AG04450 (cell line): Measurements from ENCODE around the gene CCL14. TPM values are rescaled to one million over a fixed set of nuclear protein-coding genes. Genes with fewer than 3 reads are reported as not detected.

Source experiments
- CTCF ChIA-PET: fragments of 300-600, 350-600 bp; formaldehyde crosslinking; extraction: SDS; loops from one replicate; lab custom pipeline; 2022; ENCODE audit warnings: antibody characterized with exemption, inconsistent platforms; lab: Charles Lee
- POLR2A ChIA-PET: fragments of 350-600 bp; formaldehyde crosslinking; extraction: SDS; loops from one replicate; lab custom pipeline; 2021; ENCODE audit warnings: antibody characterized with exemption, inconsistent platforms; lab: Yijun Ruan, JAX
- DNase-seq: peaks from one replicate; pipeline ENCODE4 v3.0.0-alpha.2; 2011; ENCODE audit warnings: low read depth, low spot score
- H3K27ac ChIP-seq: one replicate; pipeline ENCODE4 v1.5.1; 2012; ENCODE audit warnings: low read depth, low read length, control low read depth
- H3K27me3 ChIP-seq: one replicate; pipeline ENCODE4 v1.6.0; 2012; ENCODE audit warnings: low read length; ENCODE audit not compliant: control insufficient read depth, insufficient read depth
- H3K4me3 ChIP-seq: 2 replicates; pipeline ENCODE4 v1.5.1; 2011; ENCODE audit warnings: mild to moderate bottlenecking, low read depth, low read length, control low read depth
- H3K9me3 ChIP-seq: 2 replicates; pipeline ENCODE4 v1.5.1; 2012; ENCODE audit warnings: low read length; ENCODE audit not compliant: control insufficient read depth, insufficient read depth
- CTCF ChIP-seq: IDR thresholded peaks from 2 replicates; pipeline ENCODE4 v1.5.1; 2011; ENCODE audit warnings: low read depth, low read length, control low read depth, inconsistent platforms
- polyA plus RNA-seq: library from polyadenylated mRNA; depleted of rRNA; stranded (reverse); fragments of >200 nt; gene quantifications from 2 replicates; pipeline ENCODE4 v1.2.3, GENCODE V29; 2011

CCL14 gene
- polyA plus RNA-seq, 1 experiment, result not detected

- no peak for TF ChIP-seq CTCF
- DNase-seq, result no peak
- H3K4me3 ChIP-seq, result no peak within 1 kb of the TSS
- POLR2A ChIA-PET, result no interaction called here
- no peaks in the 10 kb centered on the region for H3K27me3 ChIP-seq
- CTCF ChIA-PET, result interaction anchor here (0.7 to 1.5 kb wide), 2 partner anchors 12 to 169 kb away, joined by 4 to 5 read pairs; no protein-coding TSS in a partner anchor
- H3K27ac ChIP-seq, result no peak within 1 kb of the TSS
- H3K9me3 ChIP-seq, result no peaks in the 10 kb centered on the region
Observed at GRCh38 chr17:35981246-35981645, 5.3 kb downstream of the CCL14 start, which contains the start of gene CCL16. TSS of gene CCL16 (minus strand) at chr17:35981497. CDS start at chr17:35981420, 77 bp downstream.

DNA sequence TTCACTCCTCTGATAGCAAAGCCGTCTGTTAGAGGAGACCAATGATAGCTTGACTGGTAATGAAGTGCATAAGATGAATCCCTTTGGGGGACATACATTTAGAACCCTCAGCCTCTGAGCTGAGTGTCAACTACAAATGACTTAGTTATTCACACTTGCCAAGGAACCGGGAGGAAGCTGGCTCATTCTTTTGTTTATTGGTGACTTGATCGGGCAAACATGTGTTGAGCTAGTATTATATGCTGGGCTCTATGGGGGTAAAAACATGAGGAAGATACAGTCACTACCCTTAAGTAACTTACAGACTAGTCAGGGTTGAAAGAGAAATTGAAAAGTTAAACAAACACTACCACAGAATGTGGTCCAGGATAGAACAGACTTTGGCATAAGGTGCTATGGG lies 8.2 kb downstream of the CCL14 start:
- no peak overlapping the region for H3K27ac ChIP-seq
- H3K9me3 ChIP-seq, result no peaks in the 10 kb centered on the region
- H3K27me3 ChIP-seq, result no peaks in the 10 kb centered on the region
- DNase-seq, result no peak
- CTCF ChIA-PET, result interaction anchor here (2.1 kb wide), 1 partner anchor 9 kb away, joined by 8 read pairs; no protein-coding TSS in a partner anchor
- no peak overlapping the region for H3K4me3 ChIP-seq
- no peak for TF ChIP-seq CTCF
- POLR2A ChIA-PET, result no interaction called here

GRCh38 chr17:35977509-35977908 lies 9.0 kb downstream of the CCL14 start:
- Histone ChIP-seq H3K4me3 (no peak overlapping the region), H3K27ac (no peak overlapping the region), H3K9me3 (no peaks in the 10 kb centered on the region), H3K27me3 (no peaks in the 10 kb centered on the region)
- POLR2A ChIA-PET, result no interaction called here
- no peak for TF ChIP-seq CTCF
- DNase-seq, result no peak
- CTCF ChIA-PET, result interaction anchor here (2.1 kb wide), 1 partner anchor 8 kb away, joined by 8 read pairs; no protein-coding TSS in a partner anchor

DNA sequence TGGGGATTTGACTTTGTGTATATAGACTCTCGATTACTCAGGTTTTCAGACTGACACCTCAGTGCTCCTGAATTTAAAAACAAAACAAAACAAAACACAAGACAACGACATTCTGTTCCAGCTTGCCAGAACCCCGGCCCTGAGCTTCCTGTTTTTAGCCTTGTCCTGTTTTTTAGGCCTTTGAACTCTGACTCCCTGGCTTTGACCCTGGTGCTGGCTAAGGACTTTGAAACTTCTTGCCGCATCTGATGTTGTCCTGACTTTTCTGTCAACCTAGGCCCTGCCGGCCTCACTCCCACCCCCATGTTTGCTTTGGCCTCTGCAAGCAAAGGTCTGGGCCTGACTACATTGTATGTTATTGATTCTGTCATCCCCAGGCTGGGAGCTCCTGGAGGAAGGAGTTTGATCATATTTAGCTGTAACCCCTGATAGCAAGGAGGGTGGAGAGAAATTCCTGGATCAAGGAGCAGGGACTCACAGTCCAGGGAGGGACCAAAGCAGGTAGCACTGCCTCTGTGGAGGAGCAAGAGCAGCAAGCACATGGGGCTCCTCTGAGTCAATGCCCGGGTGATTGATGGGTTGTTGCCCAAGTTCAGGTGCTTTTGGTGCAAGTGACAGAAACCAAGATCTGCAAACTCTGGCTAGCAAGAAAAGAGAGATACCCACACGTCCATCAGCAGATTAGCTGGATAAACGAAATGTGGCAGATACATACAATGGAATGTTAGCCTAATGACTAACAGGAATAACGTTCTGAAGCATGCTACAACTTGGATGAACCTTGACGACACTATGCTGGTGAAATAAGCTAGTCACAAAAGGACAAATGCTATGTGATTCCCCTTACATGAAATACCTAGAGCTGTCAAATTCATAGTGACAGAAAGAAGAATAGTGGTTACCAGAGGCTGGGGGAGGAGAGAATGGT lies 12.9 kb downstream of the CCL14 start:
- TF ChIP-seq CTCF, result no peak
- Histone ChIP-seq H3K4me3 (no peak overlapping the region), H3K27me3 (no peaks in the 10 kb centered on the region), H3K9me3 (no peaks in the 10 kb centered on the region), H3K27ac (no peak overlapping the region)
- no peak for DNase-seq
- POLR2A ChIA-PET, result no interaction called here
- CTCF ChIA-PET, result interaction anchor here (0.7 to 5.9 kb wide), 2 partner anchors 99 to 174 kb away, joined by 3 to 111 read pairs; no protein-coding TSS in a partner anchor

DNA sequence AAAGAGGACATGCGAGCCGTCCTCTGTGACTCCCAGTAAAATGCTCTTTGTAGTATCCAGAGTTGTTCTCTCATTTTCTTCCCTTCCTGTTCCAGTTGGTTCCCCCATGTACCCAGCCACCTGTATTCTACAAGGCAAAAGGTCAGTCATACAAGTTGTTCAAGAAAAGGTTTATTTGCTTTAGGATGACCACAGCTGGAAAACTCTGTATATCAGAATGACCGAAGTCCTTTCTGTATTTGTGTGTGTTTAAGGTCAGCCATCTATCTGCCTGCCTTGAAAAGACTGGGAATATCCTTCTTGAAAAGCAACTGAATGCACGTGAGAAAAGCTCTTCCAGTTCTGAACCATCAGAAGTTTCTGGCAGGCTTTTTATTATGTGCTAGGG lies 13.6 kb downstream of the CCL14 start:
- no peaks in the 10 kb centered on the region for H3K27me3 ChIP-seq
- POLR2A ChIA-PET, result no interaction called here
- no peaks in the 10 kb centered on the region for H3K9me3 ChIP-seq
- no peak for TF ChIP-seq CTCF
- H3K4me3 ChIP-seq, result no peak overlapping the region
- no peak overlapping the region for H3K27ac ChIP-seq
- DNase-seq, result no peak
- CTCF ChIA-PET, result interaction anchor here (5.9 kb wide), 1 partner anchor 175 kb away, joined by 111 read pairs; no protein-coding TSS in a partner anchor
